T-helper 17 cell (primary cell): ENCODE data around the gene ABAT. TPM values are rescaled to one million over a fixed set of nuclear protein-coding genes. Genes with fewer than 3 reads are reported as not detected.
A peak's percentile ranks its signal among the peaks of the same experiment; 100 is the strongest.

Experiments used
- ATAC-seq: fragments of 150-1000 bp; cut with Tn5 transposase; 2 replicates; pipeline ENCODE4 v1.10.0; 2021; ENCODE audit warnings: mild to moderate bottlenecking, moderate library complexity
- DNase-seq, 3 donors: peaks; one replicate each; pipeline versions ENCODE4 v3.0.0 to v3.0.0-alpha.2; 2020 to 2021
- H3K9me3 ChIP-seq: one replicate; pipeline ENCODE4 v1.7.0; 2013; ENCODE audit warnings: low read length, mild to moderate bottlenecking; ENCODE audit not compliant: control insufficient read depth, poor library complexity, severe bottlenecking
- H3K27ac Mint-ChIP-seq: one replicate; pipeline ENCODE4 v1.8.0; 2022; ENCODE audit warnings: mild to moderate bottlenecking, moderate library complexity, mixed read lengths
- H3K27me3 Mint-ChIP-seq: one replicate; pipeline ENCODE4 v1.8.0; 2022; ENCODE audit warnings: mixed read lengths
- H3K36me3 Mint-ChIP-seq: one replicate; pipeline ENCODE4 v1.8.0; 2022; ENCODE audit warnings: low read depth, mixed read lengths
- H3K4me1 Mint-ChIP-seq: one replicate; pipeline ENCODE4 v1.8.0; 2022; ENCODE audit warnings: mild to moderate bottlenecking, mixed read lengths
- H3K4me3 Mint-ChIP-seq: one replicate; pipeline ENCODE4 v1.8.0; 2022; ENCODE audit warnings: mild to moderate bottlenecking, moderate library complexity, mixed read lengths
- total RNA-seq, 4 donors: library from RNA in 2 of 4; stranded (reverse) in 2 of 4; gene quantifications; one replicate each; pipeline ENCODE4 v1.2.3 and lab custom pipeline; 2022 to 2026

ABAT gene
- total RNA-seq, 2 donors from 2014 or later: 8.7 to 9.5 TPM

GRCh38 chr16:8720080-8720966 lies 45.9 kb downstream of the ABAT start:
- DNase-seq: no peak
- Mint-ChIP-seq H3K4me1 (no peaks in the 10 kb centered on the region), H3K27ac (no peak overlapping the region), H3K27me3 (no peaks in the 10 kb centered on the region), H3K4me3 (no peak overlapping the region), H3K36me3 (no peaks in the 10 kb centered on the region)
- no peak for ATAC-seq
- H3K9me3 ChIP-seq: no peaks in the 10 kb centered on the region

- no peaks in the 10 kb centered on the region for H3K27me3 Mint-ChIP-seq
- no peaks in the 10 kb centered on the region for H3K36me3 Mint-ChIP-seq
- H3K27ac Mint-ChIP-seq: no peak overlapping the region
- DNase-seq (no peak), ATAC-seq (no peak)
- peaks cover 3% of the 10 kb centered on the region for H3K4me1 Mint-ChIP-seq
- no peaks in the 10 kb centered on the region for H3K9me3 ChIP-seq
- H3K4me3 Mint-ChIP-seq: no peak overlapping the region
These were observed 46.5 kb downstream of the ABAT start for GRCh38 chr16:8720967-8721308.

GRCh38 chr16:8721336-8722024 lies 47.1 kb downstream of the ABAT start:
- Mint-ChIP-seq H3K36me3 (no peaks in the 10 kb centered on the region), H3K4me3 (no peak overlapping the region), H3K27ac (no peak overlapping the region), H3K27me3 (no peaks in the 10 kb centered on the region), H3K4me1 (peaks cover 4% of the 10 kb centered on the region)
- ATAC-seq (no peak), DNase-seq (no peak)
- no peaks in the 10 kb centered on the region for H3K9me3 ChIP-seq

GRCh38 chr16:8722025-8722348 lies 47.6 kb downstream of the ABAT start:
- no peak overlapping the region for H3K4me3 Mint-ChIP-seq
- H3K4me1 Mint-ChIP-seq: peaks cover 4% of the 10 kb centered on the region
- no peak overlapping the region for H3K27ac Mint-ChIP-seq
- DNase-seq: no peak
- H3K36me3 Mint-ChIP-seq: no peaks in the 10 kb centered on the region
- no peaks in the 10 kb centered on the region for H3K27me3 Mint-ChIP-seq
- no peaks in the 10 kb centered on the region for H3K9me3 ChIP-seq
- ATAC-seq: no peak

GRCh38 chr16:8725513-8726178 lies 51.2 kb downstream of the ABAT start:
- H3K4me1 Mint-ChIP-seq: peaks cover 20% of the 10 kb centered on the region
- H3K36me3 Mint-ChIP-seq: peaks cover 3% of the 10 kb centered on the region
- DNase-seq (no peak), ATAC-seq (no peak)
- H3K4me3 Mint-ChIP-seq: no peak overlapping the region
- no peaks in the 10 kb centered on the region for H3K9me3 ChIP-seq
- H3K27me3 Mint-ChIP-seq: no peaks in the 10 kb centered on the region
- H3K27ac Mint-ChIP-seq: no peak overlapping the region

GRCh38 chr16:8727131-8727806 lies 52.9 kb downstream of the ABAT start:
- H3K9me3 ChIP-seq: no peaks in the 10 kb centered on the region
- Mint-ChIP-seq H3K27ac (no peak overlapping the region), H3K4me1 (peaks cover 21% of the 10 kb centered on the region), H3K36me3 (peaks cover 3% of the 10 kb centered on the region), H3K4me3 (no peak overlapping the region), H3K27me3 (no peaks in the 10 kb centered on the region)
- no peak for ATAC-seq
- no peak for DNase-seq

- DNase-seq: no peak
- H3K36me3 Mint-ChIP-seq: peaks cover 3% of the 10 kb centered on the region
- ATAC-seq: no peak
- no peaks in the 10 kb centered on the region for H3K9me3 ChIP-seq
- no peaks in the 10 kb centered on the region for H3K27me3 Mint-ChIP-seq
- no peak overlapping the region for H3K27ac Mint-ChIP-seq
- H3K4me3 Mint-ChIP-seq: peak overlapping the region; percentile 36
- H3K4me1 Mint-ChIP-seq: peaks cover 21% of the 10 kb centered on the region
These were observed 53.6 kb downstream of the ABAT start for GRCh38 chr16:8727857-8728618.

- H3K4me3 Mint-ChIP-seq: no peak overlapping the region
- ATAC-seq: peak; percentile 78
These were observed 55.4 kb downstream of the ABAT start for GRCh38 chr16:8729779-8730334.

GRCh38 chr16:8730335-8730915 lies 56.0 kb downstream of the ABAT start:
- H3K36me3 Mint-ChIP-seq: peaks cover 3% of the 10 kb centered on the region
- H3K4me3 Mint-ChIP-seq: peak overlapping the region; percentile 63
- H3K4me1 Mint-ChIP-seq: peaks cover 23% of the 10 kb centered on the region
- no peak overlapping the region for H3K27ac Mint-ChIP-seq
- no peaks in the 10 kb centered on the region for H3K9me3 ChIP-seq
- ATAC-seq (no peak), DNase-seq (no peak)
- H3K27me3 Mint-ChIP-seq: no peaks in the 10 kb centered on the region

More at GRCh38 chr16:8729779-8730334, 55.4 kb downstream of the ABAT start:
- H3K36me3 Mint-ChIP-seq: peaks cover 3% of the 10 kb centered on the region
- H3K4me1 Mint-ChIP-seq: peaks cover 23% of the 10 kb centered on the region
- no peak for DNase-seq
- no peaks in the 10 kb centered on the region for H3K9me3 ChIP-seq
- H3K27ac Mint-ChIP-seq: no peak overlapping the region
- no peaks in the 10 kb centered on the region for H3K27me3 Mint-ChIP-seq

- peaks cover 15% of the 10 kb centered on the region for H3K4me1 Mint-ChIP-seq
- ATAC-seq: no peak
These were observed 59.6 kb downstream of the ABAT start for GRCh38 chr16:8733849-8734540.

GRCh38 chr16:8735574-8735973 lies 61.2 kb downstream of the ABAT start:
- DNase-seq: no peak
- Mint-ChIP-seq H3K4me1 (peaks cover 5% of the 10 kb centered on the region), H3K27ac (no peak overlapping the region), H3K36me3 (no peaks in the 10 kb centered on the region), H3K4me3 (no peak overlapping the region), H3K27me3 (no peaks in the 10 kb centered on the region)
- no peaks in the 10 kb centered on the region for H3K9me3 ChIP-seq
- ATAC-seq: no peak

More at GRCh38 chr16:8733849-8734540, 59.6 kb downstream of the ABAT start:
- Mint-ChIP-seq H3K27me3 (no peaks in the 10 kb centered on the region), H3K27ac (no peak overlapping the region), H3K36me3 (no peaks in the 10 kb centered on the region), H3K4me3 (no peak overlapping the region)
- no peaks in the 10 kb centered on the region for H3K9me3 ChIP-seq
- DNase-seq: no peak
